HepG2 (cell line): ENCODE measurements around the gene TWIST2. TPM values are rescaled to one million over a fixed set of nuclear protein-coding genes. Genes with fewer than 3 reads are reported as not detected.
A peak's percentile ranks its signal among the peaks of the same experiment; 100 is the strongest.

Experiments
- CEBPG ChIP-seq: IDR thresholded peaks from 2 replicates; pipeline ENCODE4 v1.6.1; 2016
- CREB1 ChIP-seq, 2 experiments: fragments of 450-650 bp in 1 of 2; IDR thresholded peaks; 2 replicates each; pipeline ENCODE4 v1.6.1; 2016 to 2017; ENCODE audit warnings: control low read depth in 1 of 2, mild to moderate bottlenecking in 1 of 2, missing compliant biosample characterization in 1 of 2, missing genetic modification characterization in 1 of 2
- FOXA3 ChIP-seq: IDR thresholded peaks from 2 replicates; pipeline ENCODE4 v1.6.1; 2016; ENCODE audit warnings: missing genetic modification reagents, missing compliant biosample characterization
- HNRNPK ChIP-seq: fragments of 200-400 bp; formaldehyde crosslinking; IDR thresholded peaks from 2 replicates; pipeline ENCODE4 v1.6.1; 2018; ENCODE audit warnings: low read length, low read depth, moderate library complexity, mild to moderate bottlenecking; ENCODE audit not compliant: poor library complexity, severe bottlenecking
- NCOA1 ChIP-seq: sonication (generic); formaldehyde crosslinking; IDR thresholded peaks from 2 replicates; pipeline ENCODE4 v1.9.0; 2021; ENCODE audit warnings: missing genetic modification reagents
- NFE2L1 ChIP-seq: sonication (generic); formaldehyde crosslinking; IDR thresholded peaks from 2 replicates; pipeline ENCODE4 v1.4.0; 2020; ENCODE audit warnings: missing genetic modification reagents, mild to moderate bottlenecking, borderline replicate concordance
- REPIN1 ChIP-seq: sonication (generic); formaldehyde crosslinking; IDR thresholded peaks from 2 replicates; pipeline ENCODE4 v1.8.0; 2022; ENCODE audit warnings: missing genetic modification reagents, low read depth, mild to moderate bottlenecking, borderline replicate concordance
- SCMH1 ChIP-seq: sonication (generic); formaldehyde crosslinking; IDR thresholded peaks from 2 replicates; pipeline ENCODE4 v1.9.0; 2021; ENCODE audit warnings: missing genetic modification reagents, mild to moderate bottlenecking, borderline replicate concordance
- SYNCRIP ChIP-seq: fragments of 200-400 bp; formaldehyde crosslinking; IDR thresholded peaks from 2 replicates; pipeline ENCODE4 v1.6.1; 2018; ENCODE audit warnings: mild to moderate bottlenecking, low read depth, low read length; ENCODE audit not compliant: insufficient read depth
- ZBTB14 ChIP-seq: sonication (generic); formaldehyde crosslinking; IDR thresholded peaks from 2 replicates; pipeline ENCODE4 v1.4.0; 2020; ENCODE audit warnings: missing genetic modification reagents
- ZMYM2 ChIP-seq: sonication (generic); formaldehyde crosslinking; IDR thresholded peaks from 2 replicates; pipeline ENCODE4 v1.8.0; 2022; ENCODE audit warnings: mild to moderate bottlenecking, missing genetic modification reagents
- ZNF143 ChIP-seq: sonication (generic); formaldehyde crosslinking; IDR thresholded peaks from 2 replicates; pipeline ENCODE4 v1.4.0; 2020; ENCODE audit warnings: missing genetic modification reagents
- ZNF510 ChIP-seq: sonication (generic); formaldehyde crosslinking; IDR thresholded peaks from 2 replicates; pipeline ENCODE4 v1.4.0; 2020; ENCODE audit warnings: low read depth, mild to moderate bottlenecking, missing genetic modification reagents
- ZNF639 ChIP-seq: conservative IDR thresholded peaks from 2 replicates; pipeline ENCODE4 v1.6.1; 2018; ENCODE audit warnings: missing genetic modification reagents
- ZNF766 ChIP-seq: sonication (generic); formaldehyde crosslinking; IDR thresholded peaks from 2 replicates; pipeline ENCODE4 v1.5.0; 2020; ENCODE audit warnings: missing genetic modification reagents, borderline replicate concordance
- polyA plus RNA-seq, 8 experiments: library from polyadenylated mRNA; depleted of rRNA in 3 of 8; stranded (reverse) in 7 of 8; unstranded in 1 of 8; fragments of >200 nt; fragmentation: Illumina TruSeq in 4 of 8; extraction: Trizol in 4 of 8; gene quantifications; 2 replicates each; pipeline versions ENCODE4 v1.2.1 to v1.2.3, GENCODE V29; 2011 to 2016; ENCODE audit warnings: low read depth in 4 of 8, missing spikeins in 1 of 8, mixed read lengths in 1 of 8; ENCODE audit not compliant: insufficient read depth in 1 of 8
- total RNA-seq, 5 experiments: library from RNA; depleted of rRNA; stranded (reverse); fragments of >200 nt; fragmentation: Illumina TruSeq; extraction: Trizol; gene quantifications; 2 replicates each; pipeline ENCODE4 v1.2.3, GENCODE V29; 2016; ENCODE audit warnings: low read depth in 1 of 5
- TF ChIP-seq, protein P1 (sequence below): sonication (generic); formaldehyde crosslinking; IDR thresholded peaks from 2 replicates; pipeline ENCODE4 v1.5.1; 2020; ENCODE audit warnings: mild to moderate bottlenecking, missing genetic modification reagents, moderate library complexity
- TF ChIP-seq, protein P2 (sequence below): sonication (generic); formaldehyde crosslinking; IDR thresholded peaks from 2 replicates; pipeline ENCODE4 v1.8.0; 2022; ENCODE audit warnings: missing genetic modification reagents, mild to moderate bottlenecking, borderline replicate concordance

TWIST2 gene
- total and polyA plus RNA-seq, 2 of the 13 experiments (the other 11 are each of a cell fraction or from before 2014, with no cell fraction given), result 0.08 to 0.11 TPM

- peak; percentile 65; the same call in 1 of the 2 replicates for TF ChIP-seq REPIN1 (CRISPR knock-in tag)
- TF ChIP-seq FOXA3 (CRISPR knock-in tag), result peak; percentile 92
- TF ChIP-seq ZBTB14, result no peak
- TF ChIP-seq ZNF639 (CRISPR knock-in tag), result peak; percentile 36; the same call in 1 of the 2 replicates
- TF ChIP-seq, protein P1, sequence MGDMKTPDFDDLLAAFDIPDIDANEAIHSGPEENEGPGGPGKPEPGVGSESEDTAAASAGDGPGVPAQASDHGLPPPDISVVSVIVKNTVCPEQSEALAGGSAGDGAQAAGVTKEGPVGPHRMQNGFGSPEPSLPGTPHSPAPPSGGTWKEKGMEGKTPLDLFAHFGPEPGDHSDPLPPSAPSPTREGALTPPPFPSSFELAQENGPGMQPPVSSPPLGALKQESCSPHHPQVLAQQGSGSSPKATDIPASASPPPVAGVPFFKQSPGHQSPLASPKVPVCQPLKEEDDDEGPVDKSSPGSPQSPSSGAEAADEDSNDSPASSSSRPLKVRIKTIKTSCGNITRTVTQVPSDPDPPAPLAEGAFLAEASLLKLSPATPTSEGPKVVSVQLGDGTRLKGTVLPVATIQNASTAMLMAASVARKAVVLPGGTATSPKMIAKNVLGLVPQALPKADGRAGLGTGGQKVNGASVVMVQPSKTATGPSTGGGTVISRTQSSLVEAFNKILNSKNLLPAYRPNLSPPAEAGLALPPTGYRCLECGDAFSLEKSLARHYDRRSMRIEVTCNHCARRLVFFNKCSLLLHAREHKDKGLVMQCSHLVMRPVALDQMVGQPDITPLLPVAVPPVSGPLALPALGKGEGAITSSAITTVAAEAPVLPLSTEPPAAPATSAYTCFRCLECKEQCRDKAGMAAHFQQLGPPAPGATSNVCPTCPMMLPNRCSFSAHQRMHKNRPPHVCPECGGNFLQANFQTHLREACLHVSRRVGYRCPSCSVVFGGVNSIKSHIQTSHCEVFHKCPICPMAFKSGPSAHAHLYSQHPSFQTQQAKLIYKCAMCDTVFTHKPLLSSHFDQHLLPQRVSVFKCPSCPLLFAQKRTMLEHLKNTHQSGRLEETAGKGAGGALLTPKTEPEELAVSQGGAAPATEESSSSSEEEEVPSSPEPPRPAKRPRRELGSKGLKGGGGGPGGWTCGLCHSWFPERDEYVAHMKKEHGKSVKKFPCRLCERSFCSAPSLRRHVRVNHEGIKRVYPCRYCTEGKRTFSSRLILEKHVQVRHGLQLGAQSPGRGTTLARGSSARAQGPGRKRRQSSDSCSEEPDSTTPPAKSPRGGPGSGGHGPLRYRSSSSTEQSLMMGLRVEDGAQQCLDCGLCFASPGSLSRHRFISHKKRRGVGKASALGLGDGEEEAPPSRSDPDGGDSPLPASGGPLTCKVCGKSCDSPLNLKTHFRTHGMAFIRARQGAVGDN (CRISPR knock-in tag), result peak; percentile 97
- TF ChIP-seq SYNCRIP, result no peak
- TF ChIP-seq NCOA1 (CRISPR knock-in tag), result peak; percentile 84; the same call in 1 of the 2 replicates
- no peak; the same call in 1 of the 2 replicates for TF ChIP-seq ZNF143
- TF ChIP-seq CEBPG (CRISPR knock-in tag), result peak; percentile 59
- 0 out of 2 replicates have a peak, but pooled peaks have one; percentile 27 for TF ChIP-seq ZMYM2 (CRISPR knock-in tag)
- TF ChIP-seq, protein P2, sequence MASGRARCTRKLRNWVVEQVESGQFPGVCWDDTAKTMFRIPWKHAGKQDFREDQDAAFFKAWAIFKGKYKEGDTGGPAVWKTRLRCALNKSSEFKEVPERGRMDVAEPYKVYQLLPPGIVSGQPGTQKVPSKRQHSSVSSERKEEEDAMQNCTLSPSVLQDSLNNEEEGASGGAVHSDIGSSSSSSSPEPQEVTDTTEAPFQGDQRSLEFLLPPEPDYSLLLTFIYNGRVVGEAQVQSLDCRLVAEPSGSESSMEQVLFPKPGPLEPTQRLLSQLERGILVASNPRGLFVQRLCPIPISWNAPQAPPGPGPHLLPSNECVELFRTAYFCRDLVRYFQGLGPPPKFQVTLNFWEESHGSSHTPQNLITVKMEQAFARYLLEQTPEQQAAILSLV (CRISPR knock-in tag), result peak; percentile 62
- no peak for TF ChIP-seq HNRNPK
- peak; percentile 93; the same call in 1 of the 2 replicates for TF ChIP-seq ZNF510 (CRISPR knock-in tag)
- no peak for TF ChIP-seq NFE2L1
- no peak for TF ChIP-seq CREB1 (IDR thresholded peaks at IDR 0.05)
- no peak for TF ChIP-seq CREB1 (CRISPR knock-in tag; IDR thresholded peaks at IDR 0.05)
- peak; percentile 87 for TF ChIP-seq ZNF766
- no peak for TF ChIP-seq SCMH1 (CRISPR knock-in tag)
These were observed 16.5 kb downstream of the TWIST2 start (continued) for GRCh38 chr2:238864207-238865014.
